AG08395 (cell line): ENCODE measurements around the gene PPFIBP1.
"Not testable (repeated sequence)": the region's sequence is repeated elsewhere in the genome, so short reads cannot be mapped to it uniquely, and the experiment has no call there.

Experiments used
- DNase-seq: peaks from one replicate; pipeline ENCODE4 v3.0.0; 2012; ENCODE audit warnings: mixed read lengths, low spot score

PPFIBP1 gene

GRCh38 chr12:27627853-27628469 is 104.0 kb downstream of the PPFIBP1 start:
- not testable (repeated sequence) for DNase-seq

- DNase-seq = not testable (repeated sequence)
Measured at GRCh38 chr12:27630219-27630618, 106.2 kb downstream of the PPFIBP1 start.

- DNase-seq = no peak
Measured at GRCh38 chr12:27631365-27631764, 107.4 kb downstream of the PPFIBP1 start.

- DNase-seq = no peak
Measured at GRCh38 chr12:27631813-27632491, 107.9 kb downstream of the PPFIBP1 start.

GRCh38 chr12:27635349-27635972 is 111.5 kb downstream of the PPFIBP1 start:
- DNase-seq = peak; percentile 63

- DNase-seq = not testable (repeated sequence)
Measured at GRCh38 chr12:27636569-27636968, 112.6 kb downstream of the PPFIBP1 start.

- DNase-seq = no peak
Measured at GRCh38 chr12:27637524-27637923, 113.5 kb downstream of the PPFIBP1 start.

- DNase-seq = no peak
Measured at GRCh38 chr12:27639265-27639664, 115.3 kb downstream of the PPFIBP1 start.

GRCh38 chr12:27640566-27641200 is 116.7 kb downstream of the PPFIBP1 start:
- DNase-seq = not testable (repeated sequence)

- DNase-seq = not testable (repeated sequence)
Measured at GRCh38 chr12:27642361-27642760, 118.4 kb downstream of the PPFIBP1 start.

GRCh38 chr12:27642892-27643291 is 118.9 kb downstream of the PPFIBP1 start:
- DNase-seq = not testable (repeated sequence)

GRCh38 chr12:27644158-27644845 is 120.3 kb downstream of the PPFIBP1 start:
- DNase-seq = peak; percentile 4

- no peak for DNase-seq
Measured at GRCh38 chr12:27645671-27646070, 121.7 kb downstream of the PPFIBP1 start.

- DNase-seq = no peak
Measured at GRCh38 chr12:27646149-27646548, 122.1 kb downstream of the PPFIBP1 start.

GRCh38 chr12:27650011-27650410 is 126.0 kb downstream of the PPFIBP1 start:
- no peak for DNase-seq

- DNase-seq = no peak
Measured at GRCh38 chr12:27651201-27651600, 127.2 kb downstream of the PPFIBP1 start.

- DNase-seq = peak; percentile 82
Measured at GRCh38 chr12:27652174-27652763, 128.3 kb downstream of the PPFIBP1 start.

GRCh38 chr12:27653661-27654060 is 129.7 kb downstream of the PPFIBP1 start:
- DNase-seq = no peak

GRCh38 chr12:27655476-27655875 is 131.5 kb downstream of the PPFIBP1 start:
- not testable (repeated sequence) for DNase-seq

GRCh38 chr12:27657296-27657695 is 133.3 kb downstream of the PPFIBP1 start:
- no peak for DNase-seq

GRCh38 chr12:27665704-27666103 is 141.7 kb downstream of the PPFIBP1 start:
- no peak for DNase-seq

GRCh38 chr12:27666510-27666909 is 142.5 kb downstream of the PPFIBP1 start:
- no peak for DNase-seq
